Measurements from ENCODE around the gene METAP1D. TPM values are rescaled to one million over a fixed set of nuclear protein-coding genes. Genes with fewer than 3 reads are reported as not detected.

The METAP1D gene
- total and polyA plus RNA-seq, 2 of the 4 experiments (the other 2 are of a cell fraction) = 3.4 to 5.5 TPM

- TF ChIP-seq ELK1 (IDR thresholded peaks at IDR 0.05; ENCODE audit: borderline replicate concordance, low read depth, low read length) = no peak
- TF ChIP-seq CEBPB (IDR thresholded peaks at IDR 0.05; ENCODE audit: low read depth, low read length) = no peak
- no peak for TF ChIP-seq MAZ (IDR thresholded peaks at IDR 0.05; ENCODE audit: borderline replicate concordance, low read depth, low read length)
- no peak for TF ChIP-seq RAD21 (IDR thresholded peaks at IDR 0.05; ENCODE audit: low read length)
- no peak for TF ChIP-seq RFX5 (IDR thresholded peaks at IDR 0.05; ENCODE audit: low read depth, low read length)
- no peak for TF ChIP-seq MXI1 (IDR thresholded peaks at IDR 0.05; ENCODE audit: borderline replicate concordance, low read depth, low read length)
- no peak for TF ChIP-seq CHD1 (IDR thresholded peaks at IDR 0.05; ENCODE audit: low read depth, low read length)
Measured at GRCh38 chr2:172048508-172049503, 49.1 kb downstream of the METAP1D start (continued).
